PC-3 (cell line): ENCODE measurements around the gene JARID2.

Experiments
- EZH2 ChIP-seq: fragments of 300-600 bp; sonication (generic); IDR thresholded peaks from one replicate; pipeline ENCODE4 v1.6.1; 2017; ENCODE audit warnings: antibody characterized with exemption, mild to moderate bottlenecking, low read length; ENCODE audit not compliant: unreplicated experiment
- EZH2phosphoT487 ChIP-seq: fragments of 300-600 bp; sonication (generic); IDR thresholded peaks from 2 replicates; pipeline ENCODE4 v1.6.1; 2018; ENCODE audit warnings: mild to moderate bottlenecking, antibody characterized with exemption, low read length, borderline replicate concordance
- TF ChIP-seq, protein P1 (sequence below): fragments of 300-600 bp; sonication (generic); conservative IDR thresholded peaks from 2 replicates; pipeline ENCODE4 v1.5.1; 2017; ENCODE audit warnings: antibody characterized with exemption, low read depth, mild to moderate bottlenecking, low read length

DNA sequence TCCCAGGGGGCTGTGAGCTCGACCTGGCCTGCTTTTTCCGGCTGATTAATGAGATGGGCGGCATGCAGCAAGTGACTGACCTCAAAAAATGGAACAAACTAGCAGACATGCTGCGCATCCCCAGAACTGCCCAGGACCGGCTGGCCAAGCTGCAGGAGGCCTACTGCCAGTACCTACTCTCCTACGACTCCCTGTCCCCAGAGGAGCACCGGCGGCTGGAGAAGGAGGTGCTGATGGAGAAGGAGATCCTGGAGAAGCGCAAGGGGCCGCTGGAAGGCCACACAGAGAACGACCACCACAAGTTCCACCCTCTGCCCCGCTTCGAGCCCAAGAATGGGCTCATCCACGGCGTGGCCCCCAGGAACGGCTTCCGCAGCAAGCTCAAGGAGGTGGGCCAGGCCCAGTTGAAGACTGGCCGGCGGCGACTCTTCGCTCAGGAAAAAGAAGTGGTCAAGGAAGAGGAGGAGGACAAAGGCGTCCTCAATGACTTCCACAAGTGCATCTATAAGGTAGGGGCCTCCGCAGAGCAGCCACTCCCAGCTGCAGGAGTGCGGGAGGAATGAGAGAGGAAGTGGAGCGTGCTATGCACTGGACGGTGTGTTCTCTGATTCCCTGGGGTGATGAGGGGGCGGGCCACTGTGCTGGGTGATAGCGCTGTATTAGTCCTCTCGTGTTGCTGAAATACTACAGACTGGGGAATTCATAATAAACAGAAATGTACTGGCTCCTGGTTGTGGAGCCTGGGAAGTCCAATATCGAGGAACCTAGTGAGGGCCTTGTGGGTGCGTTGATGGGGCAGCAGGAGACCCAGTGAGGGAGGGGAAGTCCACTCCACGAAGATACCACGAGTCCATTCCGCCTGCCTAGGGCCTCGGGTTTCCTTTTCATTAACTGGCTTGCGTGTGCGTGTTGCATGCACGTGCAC is 255.3 kb downstream of the JARID2 start:
- TF ChIP-seq, protein P1, sequence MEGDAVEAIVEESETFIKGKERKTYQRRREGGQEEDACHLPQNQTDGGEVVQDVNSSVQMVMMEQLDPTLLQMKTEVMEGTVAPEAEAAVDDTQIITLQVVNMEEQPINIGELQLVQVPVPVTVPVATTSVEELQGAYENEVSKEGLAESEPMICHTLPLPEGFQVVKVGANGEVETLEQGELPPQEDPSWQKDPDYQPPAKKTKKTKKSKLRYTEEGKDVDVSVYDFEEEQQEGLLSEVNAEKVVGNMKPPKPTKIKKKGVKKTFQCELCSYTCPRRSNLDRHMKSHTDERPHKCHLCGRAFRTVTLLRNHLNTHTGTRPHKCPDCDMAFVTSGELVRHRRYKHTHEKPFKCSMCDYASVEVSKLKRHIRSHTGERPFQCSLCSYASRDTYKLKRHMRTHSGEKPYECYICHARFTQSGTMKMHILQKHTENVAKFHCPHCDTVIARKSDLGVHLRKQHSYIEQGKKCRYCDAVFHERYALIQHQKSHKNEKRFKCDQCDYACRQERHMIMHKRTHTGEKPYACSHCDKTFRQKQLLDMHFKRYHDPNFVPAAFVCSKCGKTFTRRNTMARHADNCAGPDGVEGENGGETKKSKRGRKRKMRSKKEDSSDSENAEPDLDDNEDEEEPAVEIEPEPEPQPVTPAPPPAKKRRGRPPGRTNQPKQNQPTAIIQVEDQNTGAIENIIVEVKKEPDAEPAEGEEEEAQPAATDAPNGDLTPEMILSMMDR, result no peak
- TF ChIP-seq EZH2phosphoT487 (no peak), EZH2 (no peak)
